ENCODE results near the gene HERPUD2.

HERPUD2 gene

GRCh38 chr7:35731349-35731748, 36.4 kb upstream of the HERPUD2 start:
- no peaks in the 10 kb centered on the region for H3K9me3 ChIP-seq
- peaks cover 33% of the 10 kb centered on the region for H3K4me1 ChIP-seq
- no peak for TF ChIP-seq CTCF (IDR thresholded peaks at IDR 0.05; ENCODE audit: low read depth, low read length)
- no peaks in the 10 kb centered on the region for H3K36me3 ChIP-seq
- no peak for DNase-seq
- H3K4me3 ChIP-seq (ENCODE audit: low read depth, low read length), result no peak overlapping the region
- H3K27me3 ChIP-seq, result no peaks in the 10 kb centered on the region

- H3K27me3 ChIP-seq, result no peaks in the 10 kb centered on the region
- DNase-seq, result no peak
- no peaks in the 10 kb centered on the region for H3K36me3 ChIP-seq
- H3K4me3 ChIP-seq (ENCODE audit: low read depth, low read length), result no peak overlapping the region
- H3K4me1 ChIP-seq, result peaks cover 34% of the 10 kb centered on the region
- no peaks in the 10 kb centered on the region for H3K9me3 ChIP-seq
- no peak for TF ChIP-seq CTCF (IDR thresholded peaks at IDR 0.05; ENCODE audit: low read depth, low read length)
Observed at GRCh38 chr7:35729061-35729783, 34.3 kb upstream of the HERPUD2 start.

- Histone ChIP-seq H3K4me3 (ENCODE audit: low read depth, low read length) (no peak overlapping the region), H3K4me1 (peaks cover 27% of the 10 kb centered on the region), H3K36me3 (no peaks in the 10 kb centered on the region), H3K27me3 (no peaks in the 10 kb centered on the region), H3K9me3 (no peaks in the 10 kb centered on the region)
- no peak for TF ChIP-seq CTCF (IDR thresholded peaks at IDR 0.05; ENCODE audit: low read depth, low read length)
- no peak for DNase-seq
Observed at GRCh38 chr7:35728412-35729060, 33.6 kb upstream of the HERPUD2 start.

- DNase-seq, result peak; percentile 47
- no peaks in the 10 kb centered on the region for H3K27me3 ChIP-seq
- no peaks in the 10 kb centered on the region for H3K9me3 ChIP-seq
- no peaks in the 10 kb centered on the region for H3K36me3 ChIP-seq
- no peak overlapping the region for H3K4me3 ChIP-seq (ENCODE audit: low read depth, low read length)
- H3K4me1 ChIP-seq, result peaks cover 24% of the 10 kb centered on the region
- TF ChIP-seq CTCF (IDR thresholded peaks at IDR 0.05; ENCODE audit: low read depth, low read length), result 0 out of 2 replicates have a peak, but pooled peaks have one; percentile 4
Observed at GRCh38 chr7:35727571-35727970, 32.6 kb upstream of the HERPUD2 start.

DNA sequence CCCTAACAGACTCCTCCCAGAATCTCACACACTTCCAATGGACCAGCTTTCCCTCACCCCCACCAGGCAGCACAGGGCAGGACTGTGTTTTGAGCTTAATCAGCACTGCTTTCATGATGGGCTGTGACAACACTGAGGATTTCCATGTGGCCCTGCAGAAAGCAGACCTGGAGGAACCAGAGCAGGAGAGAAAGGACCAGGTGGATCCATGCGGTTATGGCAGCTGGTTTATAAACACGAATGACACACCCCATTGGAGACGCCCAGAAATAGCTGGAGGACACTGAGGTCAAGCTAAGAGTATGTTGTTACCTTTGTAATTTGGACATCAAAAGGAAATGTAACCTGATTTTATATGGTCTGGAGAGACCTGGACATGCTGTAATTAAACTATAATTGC, 31.7 kb upstream of the HERPUD2 start:
- Histone ChIP-seq H3K27me3 (no peaks in the 10 kb centered on the region), H3K9me3 (no peaks in the 10 kb centered on the region), H3K36me3 (no peaks in the 10 kb centered on the region), H3K4me1 (peaks cover 24% of the 10 kb centered on the region), H3K4me3 (ENCODE audit: low read depth, low read length) (no peak overlapping the region)
- no peak for TF ChIP-seq CTCF (IDR thresholded peaks at IDR 0.05; ENCODE audit: low read depth, low read length)
- peak; percentile 48 for DNase-seq

DNA sequence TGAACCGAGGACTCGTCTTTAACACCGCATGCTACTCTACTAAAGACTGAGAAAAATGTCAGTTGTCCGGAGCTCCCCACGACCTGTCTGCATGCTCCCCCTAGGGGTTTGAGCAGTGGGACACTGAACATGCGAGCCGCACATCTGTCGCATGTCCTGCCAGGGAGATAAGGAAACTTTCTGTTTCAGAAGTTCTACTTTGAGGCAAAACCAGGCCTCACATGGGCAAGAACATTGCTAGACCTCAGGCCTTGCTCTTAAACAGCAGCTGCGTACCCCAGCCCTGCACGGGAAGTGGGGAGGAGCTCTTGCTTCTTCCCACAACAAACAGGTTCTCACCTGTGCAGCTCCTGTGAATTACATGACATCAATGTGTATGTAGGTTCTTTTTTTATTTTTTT, 30.3 kb upstream of the HERPUD2 start:
- no peak for DNase-seq
- Histone ChIP-seq H3K9me3 (no peaks in the 10 kb centered on the region), H3K4me1 (peaks cover 24% of the 10 kb centered on the region), H3K36me3 (no peaks in the 10 kb centered on the region), H3K27me3 (no peaks in the 10 kb centered on the region), H3K4me3 (ENCODE audit: low read depth, low read length) (no peak overlapping the region)
- TF ChIP-seq CTCF (IDR thresholded peaks at IDR 0.05; ENCODE audit: low read depth, low read length), result peak; percentile 26; the same call in 1 of the 2 replicates

Data from BE2C (cell line).